Measurements from ENCODE around the gene NPW.
A peak's percentile ranks its signal among the peaks of the same experiment; 100 is the strongest.

The NPW gene

GRCh38 chr16:2036200-2036966, 16.8 kb downstream of the NPW start:
- H3K27ac ChIP-seq = no peak overlapping the region
- TF ChIP-seq ZFX (IDR thresholded peaks at IDR 0.05; ENCODE audit: borderline replicate concordance) (no peak), CTCF (IDR thresholded peaks at IDR 0.05) (no peak)

GRCh38 chr16:2037115-2037514, 17.5 kb downstream of the NPW start:
- TF ChIP-seq ZFX (IDR thresholded peaks at IDR 0.05; ENCODE audit: borderline replicate concordance) = no peak
- TF ChIP-seq CTCF (IDR thresholded peaks at IDR 0.05) = no peak
- no peak overlapping the region for H3K27ac ChIP-seq

GRCh38 chr16:2037647-2038381, 18.2 kb downstream of the NPW start:
- no peak overlapping the region for H3K27ac ChIP-seq
- no peak for TF ChIP-seq ZFX (IDR thresholded peaks at IDR 0.05; ENCODE audit: borderline replicate concordance)
- TF ChIP-seq CTCF (IDR thresholded peaks at IDR 0.05) = no peak

GRCh38 chr16:2038382-2039231, 19.0 kb downstream of the NPW start:
- peak overlapping the region; percentile 56 for H3K27ac ChIP-seq
- TF ChIP-seq CTCF (IDR thresholded peaks at IDR 0.05) = no peak
- TF ChIP-seq ZFX (IDR thresholded peaks at IDR 0.05; ENCODE audit: borderline replicate concordance) = no peak

GRCh38 chr16:2039274-2040031, 19.9 kb downstream of the NPW start:
- TF ChIP-seq ZFX (IDR thresholded peaks at IDR 0.05; ENCODE audit: borderline replicate concordance) (no peak), CTCF (IDR thresholded peaks at IDR 0.05) (no peak)
- peak overlapping the region; percentile 56 for H3K27ac ChIP-seq

- peak overlapping the region; percentile 56 for H3K27ac ChIP-seq
- no peak for TF ChIP-seq CTCF (IDR thresholded peaks at IDR 0.05)
- TF ChIP-seq ZFX (IDR thresholded peaks at IDR 0.05; ENCODE audit: borderline replicate concordance) = no peak
Observed at GRCh38 chr16:2040041-2040786, 20.6 kb downstream of the NPW start.
